ENCODE data around the gene PREX1.

Gene PREX1

DNA sequence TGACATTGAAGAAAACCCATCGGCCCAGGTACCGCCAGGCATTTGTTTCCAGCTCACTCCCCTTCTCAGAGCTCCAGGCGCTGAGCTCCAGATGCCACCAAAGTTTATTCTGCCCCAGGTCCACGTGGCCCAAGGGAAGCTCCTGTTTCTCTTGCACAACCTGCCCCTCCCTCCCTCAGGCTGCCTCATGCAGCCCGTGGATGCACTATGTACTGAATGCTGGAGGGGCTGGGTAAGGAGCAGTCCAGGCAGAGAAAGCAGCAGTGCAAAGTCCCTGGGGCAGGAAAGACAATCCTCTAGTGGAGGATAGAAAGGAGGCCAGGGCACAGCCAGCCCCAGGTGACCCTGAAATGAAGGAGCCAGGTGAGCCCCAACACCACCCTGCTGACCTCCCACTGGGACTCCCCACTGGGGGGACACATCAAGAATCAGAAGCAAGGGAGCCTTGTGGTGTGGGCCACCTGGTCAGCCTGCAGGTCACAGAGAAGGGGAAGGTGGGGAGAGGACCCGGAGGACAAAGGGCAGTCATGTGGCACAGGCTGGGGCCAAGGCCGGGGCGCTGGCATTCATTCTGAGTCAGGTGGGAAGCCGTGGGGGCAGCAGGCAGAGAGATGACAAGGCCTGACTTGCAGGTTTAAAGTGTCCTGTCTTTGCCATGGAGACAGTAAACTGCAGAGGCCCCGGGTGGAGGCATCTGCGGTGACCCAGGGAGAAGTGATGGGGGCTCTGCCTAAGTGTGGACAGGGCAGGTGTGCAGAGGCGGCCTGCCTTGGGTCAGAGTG lies 230.1 kb downstream of the PREX1 start:
- no peak for DNase-seq

DNA sequence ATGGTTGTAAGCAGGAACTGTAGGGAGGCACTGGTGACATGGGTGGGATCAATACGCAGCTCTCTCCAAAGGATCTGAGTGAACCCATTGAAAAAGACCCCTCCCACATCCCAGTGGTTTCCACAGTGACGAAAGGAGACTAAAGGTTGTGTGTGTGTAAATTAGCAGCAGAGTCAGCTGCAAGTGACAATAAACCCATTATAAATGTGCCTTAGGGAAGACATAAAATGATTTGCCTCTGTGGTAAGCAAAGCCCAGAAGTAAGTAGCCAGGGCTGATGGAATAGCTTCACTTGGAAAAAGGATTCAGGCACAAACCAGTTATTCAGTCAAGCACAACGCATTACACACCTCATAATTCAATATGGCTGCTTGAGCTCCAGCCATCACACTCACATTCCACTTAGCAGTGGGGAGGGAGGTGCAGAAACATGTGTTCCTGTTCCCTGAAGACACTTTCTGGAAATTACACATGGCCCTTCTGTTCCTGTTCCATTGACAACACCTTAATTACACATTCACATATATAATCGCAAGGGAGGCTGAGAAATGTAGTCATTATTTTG lies 231.4 kb downstream of the PREX1 start:
- no peak for DNase-seq

DNA sequence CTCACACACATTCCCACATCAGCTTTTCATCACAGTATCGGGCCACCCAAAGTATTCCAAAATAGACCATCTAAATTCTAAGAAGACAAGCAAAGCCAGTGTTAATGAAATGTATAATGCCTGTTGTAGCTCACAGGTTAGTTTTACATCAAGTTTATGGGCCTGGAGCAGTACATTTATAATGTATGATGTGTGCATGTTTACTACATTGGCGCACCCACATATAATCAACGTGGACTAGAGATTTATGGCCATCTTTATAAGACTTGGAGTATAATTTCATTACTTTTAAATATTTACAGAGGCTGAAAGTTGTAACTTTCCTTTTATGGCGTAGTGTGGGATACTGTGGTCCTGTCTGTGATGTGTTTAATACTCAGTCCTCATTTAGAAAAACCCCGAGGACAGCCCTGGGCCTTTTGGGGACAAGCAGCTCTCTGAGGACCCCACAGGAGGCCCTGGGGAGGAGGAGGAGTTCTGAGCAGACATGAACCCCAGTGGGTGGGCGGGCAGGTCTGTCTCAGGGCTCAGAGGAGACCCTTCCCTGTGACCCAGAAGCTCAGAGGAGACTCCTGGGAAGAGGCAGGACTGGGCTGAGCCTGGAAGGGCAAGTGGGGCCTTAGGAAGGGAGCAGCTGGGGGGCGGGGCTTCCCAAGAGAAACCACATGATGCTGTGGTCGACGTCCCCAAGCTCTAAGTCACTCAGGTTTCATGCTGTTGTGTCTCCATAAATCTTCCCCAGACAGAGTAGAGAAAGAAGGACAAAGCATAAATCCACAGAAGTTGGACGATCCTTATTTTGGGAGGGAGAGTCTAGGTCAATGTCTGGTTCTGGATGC lies 232.1 kb downstream of the PREX1 start:
- DNase-seq: no peak

DNA sequence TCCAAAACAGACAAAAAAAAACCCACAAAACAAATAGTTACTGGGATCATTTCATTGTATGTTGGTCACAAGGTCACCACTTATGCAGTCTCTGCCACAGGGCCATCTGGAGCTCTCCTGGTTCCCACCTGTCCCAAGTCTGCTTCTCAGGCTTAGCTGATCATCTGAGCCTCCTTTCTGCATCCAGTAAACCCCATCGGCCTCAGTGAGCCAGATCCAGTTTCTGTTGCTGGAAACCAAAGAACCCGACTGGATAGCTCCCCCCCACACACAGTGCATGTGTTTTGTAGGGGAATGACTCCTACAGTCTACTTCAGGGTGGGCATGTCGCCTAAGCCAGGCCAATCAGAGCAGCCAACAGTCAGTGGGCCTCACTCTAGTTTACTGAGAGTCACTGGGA lies 233.3 kb downstream of the PREX1 start:
- DNase-seq: no peak

DNA sequence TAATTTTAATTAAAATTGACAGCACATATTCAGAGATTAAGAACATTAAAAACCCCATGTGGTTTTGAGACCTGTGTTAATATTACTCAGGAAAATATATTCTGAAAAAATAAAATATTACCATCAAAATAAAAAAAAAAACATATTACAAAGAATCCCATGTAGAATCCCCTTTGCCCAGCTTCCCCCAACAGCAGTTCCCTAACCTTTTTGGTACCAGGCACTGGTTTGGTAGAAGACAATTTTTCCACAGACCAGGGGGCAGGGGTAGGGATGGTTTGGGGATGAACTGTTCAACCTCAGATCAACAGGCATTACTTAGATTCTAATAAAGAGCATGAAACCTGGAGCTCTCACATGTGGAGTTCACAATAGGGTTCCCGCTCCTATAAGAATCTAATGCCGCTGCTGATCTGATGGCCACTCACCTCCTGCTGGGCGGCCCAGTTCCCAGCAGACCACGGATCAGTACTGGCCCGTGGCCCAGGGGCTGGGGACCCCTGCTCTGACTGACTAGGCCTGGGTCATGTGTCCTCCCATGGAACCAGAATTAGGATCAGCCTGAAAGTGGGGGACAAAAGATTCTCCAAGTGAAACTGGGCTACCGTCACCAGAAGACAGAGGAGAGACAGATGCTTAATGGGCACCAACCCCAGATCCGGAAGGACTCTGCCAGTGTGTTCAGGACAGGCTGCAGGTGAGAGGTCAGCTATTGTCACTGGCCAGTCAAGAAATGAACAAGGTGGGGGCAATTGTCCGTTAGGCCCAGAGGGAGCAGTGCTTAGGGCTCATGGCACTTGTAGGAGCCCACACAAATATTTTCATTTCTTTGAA lies 235.5 kb downstream of the PREX1 start:
- no peak for DNase-seq

DNA sequence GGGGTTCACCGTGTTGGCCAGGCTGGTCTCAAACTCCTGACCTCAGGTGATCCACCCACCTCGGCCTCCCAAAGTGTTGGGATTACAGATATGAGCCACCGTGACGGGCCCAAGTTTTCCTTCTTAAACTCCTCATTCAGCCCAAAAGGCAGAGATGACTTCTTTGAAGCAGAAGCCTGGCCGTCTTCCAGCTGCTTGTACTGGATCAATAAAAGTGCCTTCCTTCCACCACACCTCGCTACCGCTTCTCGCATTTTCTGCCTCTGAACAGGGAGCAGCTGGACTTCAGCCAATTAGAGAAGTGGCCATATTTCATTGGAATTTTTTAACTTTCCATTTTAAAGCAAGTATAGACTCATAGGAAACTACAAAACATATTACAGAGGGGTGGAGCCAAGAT lies 241.1 kb downstream of the PREX1 start:
- no peak for DNase-seq

DNA sequence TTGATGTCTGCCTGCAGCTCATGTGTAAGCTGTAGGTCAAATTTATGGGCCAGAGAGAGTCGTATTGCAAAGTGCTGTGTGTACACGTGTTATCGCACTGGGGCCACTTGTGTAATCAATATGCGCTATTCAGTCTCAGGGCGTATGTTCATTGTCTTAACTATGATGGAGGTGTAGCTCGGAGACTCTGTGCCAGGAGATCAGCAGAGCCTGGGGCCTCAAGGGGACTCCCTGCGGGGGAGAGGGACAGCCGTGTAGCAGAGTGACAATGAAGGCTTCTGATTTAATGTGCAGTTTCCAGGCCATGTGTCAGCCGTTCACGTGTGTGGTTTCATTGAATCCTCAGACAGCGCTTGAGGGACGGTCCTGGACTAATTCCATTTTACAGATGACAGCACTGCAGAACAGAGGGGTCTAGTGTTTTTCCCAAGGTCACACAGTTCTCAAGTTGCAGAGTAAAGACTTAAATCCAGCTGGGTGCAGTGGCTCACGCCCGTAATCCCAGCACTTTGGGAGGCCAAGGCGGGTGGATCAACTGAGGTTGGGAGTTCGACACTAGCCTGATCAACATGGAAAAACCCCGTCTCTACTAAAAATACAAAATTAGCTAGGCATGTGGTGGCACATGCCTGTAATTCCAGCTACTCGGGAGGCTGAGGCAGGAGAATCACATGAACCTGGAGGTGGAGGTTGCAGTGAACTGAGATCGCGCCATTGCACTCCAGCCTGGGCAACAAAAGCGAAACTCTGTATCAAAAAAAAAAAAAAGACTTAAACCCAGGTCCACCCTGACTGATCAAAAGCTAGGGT lies 242.5 kb downstream of the PREX1 start:
- DNase-seq: no peak

DNA sequence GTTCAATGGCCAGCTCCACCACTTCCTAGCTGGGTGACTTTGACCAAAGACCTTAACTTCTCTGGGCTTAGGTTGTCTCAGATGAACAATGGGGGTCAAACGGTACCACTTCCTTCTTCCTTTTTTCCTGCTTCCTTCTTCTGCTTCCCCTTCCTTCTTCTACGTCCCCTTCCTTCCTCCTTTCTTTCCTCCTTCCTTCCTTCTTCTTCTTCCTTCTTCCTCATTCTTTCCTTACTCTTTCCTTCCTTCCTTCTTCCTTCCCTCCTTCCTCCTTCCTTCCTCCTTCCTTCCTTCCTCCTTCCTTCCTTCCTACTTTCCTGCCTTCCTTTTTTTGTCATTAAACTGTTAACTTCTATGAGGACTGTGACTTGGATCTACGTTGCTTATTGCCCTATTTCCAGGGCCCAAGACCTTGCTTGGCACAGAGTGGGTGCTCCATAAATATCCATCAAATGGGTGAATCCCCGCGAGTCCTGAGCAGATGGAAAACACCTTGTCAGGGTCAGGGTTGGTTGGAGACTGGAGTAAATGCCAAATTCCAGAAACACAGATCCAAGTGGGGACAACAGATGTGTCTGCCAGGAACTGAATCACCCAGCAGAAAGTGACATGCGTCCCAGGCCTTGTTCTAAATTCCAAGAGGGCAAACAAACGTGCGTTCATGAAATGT lies 243.3 kb downstream of the PREX1 start:
- DNase-seq: no peak

DNA sequence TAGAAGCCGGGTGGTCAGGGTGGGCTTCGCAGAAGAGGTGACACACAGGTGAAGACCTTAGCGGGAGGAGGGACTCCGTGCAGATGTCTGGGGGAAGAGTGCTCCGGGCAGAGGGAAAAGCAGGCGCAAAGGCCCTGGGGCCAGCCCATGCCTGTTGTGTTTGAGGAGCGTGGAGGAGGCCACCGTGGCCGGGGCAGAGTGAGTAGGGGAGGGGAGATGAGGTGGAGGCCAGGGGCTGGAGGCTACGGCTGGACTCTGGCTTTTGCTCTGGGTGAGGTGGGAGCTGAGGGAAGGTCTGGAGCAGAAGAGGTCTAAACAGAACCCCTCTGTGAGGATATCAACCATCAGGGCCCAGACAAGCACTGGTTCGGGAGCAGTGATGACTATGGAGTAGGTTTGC lies 244.0 kb downstream of the PREX1 start:
- DNase-seq: no peak

DNA sequence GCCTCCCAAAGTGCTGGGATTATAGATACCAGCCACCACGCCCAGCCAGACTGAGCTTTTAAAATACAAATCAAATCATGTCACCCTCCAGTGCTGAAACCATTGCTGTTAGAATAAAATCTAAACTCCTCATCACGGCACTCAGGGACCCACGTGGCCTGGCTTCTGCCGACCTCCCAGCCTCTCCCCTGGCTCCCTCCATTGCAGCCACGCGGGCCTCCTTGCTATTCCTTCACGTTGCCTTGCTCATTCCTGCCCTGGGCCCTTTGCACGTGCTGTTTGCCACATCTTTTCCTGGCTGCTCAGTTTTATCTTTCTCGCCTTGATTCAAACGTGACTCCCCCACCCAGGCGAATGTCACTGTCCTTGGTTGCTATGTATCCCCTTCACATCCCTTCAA lies 244.6 kb downstream of the PREX1 start:
- DNase-seq: no peak

DNA sequence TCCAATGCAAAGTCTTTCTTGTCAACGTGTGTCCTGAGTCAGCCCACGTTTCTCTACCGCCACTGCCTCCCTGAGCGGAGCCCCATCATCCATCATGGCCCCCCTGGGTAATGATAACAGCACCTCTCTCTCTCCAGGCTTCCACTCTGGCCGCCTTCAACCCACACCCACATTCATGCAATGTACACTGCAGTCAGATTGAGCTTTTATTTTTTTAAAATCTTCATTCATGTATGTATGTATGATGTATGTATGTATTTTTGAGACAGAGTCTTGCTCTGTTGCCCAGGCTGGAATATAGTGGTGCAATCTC lies 245.2 kb downstream of the PREX1 start:
- DNase-seq: no peak

DNA sequence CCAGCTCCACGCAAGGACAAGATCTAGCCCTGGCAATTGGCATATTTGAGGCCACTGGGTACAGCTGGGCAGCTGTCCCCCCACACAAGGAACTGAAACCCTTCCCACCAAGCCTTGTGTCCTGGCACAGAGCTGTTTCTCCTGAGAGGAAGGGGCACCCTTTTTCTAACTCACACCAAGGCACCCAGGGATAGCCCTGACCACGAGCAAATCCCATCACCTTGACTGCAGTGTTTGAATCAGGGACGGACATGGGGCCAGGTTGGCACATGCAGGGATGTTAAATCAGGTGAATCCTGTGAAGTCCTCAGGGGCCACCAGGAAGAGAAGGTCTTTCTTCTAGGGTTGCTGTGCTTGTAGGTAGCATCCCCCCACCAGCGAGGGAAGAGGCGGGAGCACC lies 246.6 kb downstream of the PREX1 start:
- DNase-seq: no peak

DNA sequence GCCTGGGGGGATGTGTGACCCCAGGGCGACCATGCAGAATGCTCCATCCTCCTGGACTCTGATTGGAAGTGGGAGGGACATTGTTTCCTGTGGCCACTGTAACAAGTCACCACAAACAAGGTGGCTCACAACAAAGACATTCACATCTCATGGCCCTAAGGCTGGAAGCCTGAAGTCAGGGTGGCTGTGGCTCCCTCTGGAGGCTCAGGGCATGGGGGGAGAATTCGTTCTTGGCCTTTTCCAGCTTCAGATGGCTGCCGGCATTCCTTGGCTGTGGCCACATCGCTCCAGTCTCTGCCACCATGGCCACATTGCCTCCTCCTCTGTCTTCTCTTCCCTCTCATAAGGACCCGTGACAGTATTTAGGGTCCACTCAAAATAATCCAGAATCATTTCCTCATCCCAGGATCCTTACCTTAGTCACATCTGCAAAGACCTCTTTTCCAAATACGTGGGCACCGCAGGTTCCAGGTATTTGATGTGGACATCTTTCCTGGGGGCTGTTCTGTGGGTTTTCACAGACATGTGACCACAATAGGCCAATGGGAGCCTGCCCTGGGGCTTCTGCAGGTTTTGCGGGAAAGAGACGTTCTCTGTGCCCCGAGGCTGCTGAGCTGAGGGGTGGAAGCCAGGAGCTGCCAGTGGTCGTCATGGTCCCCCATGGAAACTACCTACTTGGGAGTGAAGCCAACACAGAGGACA lies 249.3 kb downstream of the PREX1 start:
- DNase-seq: no peak

DNA sequence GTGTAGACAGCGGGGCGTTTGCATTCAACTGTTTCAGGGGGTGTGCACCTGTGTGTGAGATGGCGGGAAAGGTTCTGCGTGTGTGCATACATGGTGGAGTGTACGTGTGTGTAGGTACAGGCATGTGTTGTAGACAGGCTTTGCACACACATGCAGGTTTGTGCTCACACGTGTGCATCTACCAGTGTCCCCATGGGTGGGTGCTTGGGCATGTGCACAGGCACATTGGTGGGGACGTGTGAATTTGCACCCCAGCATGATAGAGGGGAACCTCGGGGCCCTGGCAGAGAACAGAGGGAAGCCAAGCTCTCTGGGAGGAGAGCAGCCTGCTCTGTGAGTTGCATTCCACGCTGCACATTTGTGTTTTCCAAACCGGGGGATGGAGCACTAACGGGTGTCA lies 250.2 kb downstream of the PREX1 start:
- DNase-seq: no peak

DNA sequence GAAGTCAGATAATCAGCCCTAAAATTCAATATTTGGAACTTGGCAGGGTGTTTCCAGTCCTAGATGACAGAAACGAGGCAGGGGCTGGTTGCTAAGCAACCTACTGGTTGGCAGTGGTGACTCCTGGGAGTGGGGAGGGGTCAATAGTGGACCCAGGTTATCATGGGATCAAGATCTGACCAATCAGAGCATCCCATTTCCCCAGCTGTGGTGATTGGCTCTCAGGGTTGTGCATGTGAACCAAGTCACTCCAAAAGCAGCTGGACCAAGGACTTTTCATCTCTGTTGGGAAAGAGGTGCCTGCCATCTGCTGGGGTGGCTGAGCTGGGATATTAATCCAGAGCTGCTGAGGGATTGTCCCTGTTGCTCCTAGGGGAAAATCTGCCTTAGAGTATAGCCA lies 253.4 kb downstream of the PREX1 start:
- no peak for DNase-seq
